Type B pancreatic cell (in vitro differentiated cells): ENCODE data around the gene FASTK. TPM values are rescaled to one million over a fixed set of nuclear protein-coding genes. Genes with fewer than 3 reads are reported as not detected.

Experiments used
- DNase-seq: peaks from one replicate; pipeline ENCODE4 v3.0.0; 2021; ENCODE audit warnings: mixed read lengths; ENCODE audit not compliant: unreplicated experiment; ENCODE audit errors: extremely low spot score
- H3K27ac Mint-ChIP-seq: 2 replicates; pipeline ENCODE4 v1.8.0; 2021; ENCODE audit warnings: mild to moderate bottlenecking, mixed read lengths
- H3K27me3 Mint-ChIP-seq: 2 replicates; pipeline ENCODE4 v1.8.0; 2021; ENCODE audit warnings: mixed read lengths
- H3K36me3 Mint-ChIP-seq: 2 replicates; pipeline ENCODE4 v1.8.0; 2021; ENCODE audit warnings: mixed read lengths
- H3K4me1 Mint-ChIP-seq: one replicate; pipeline ENCODE4 v1.8.0; 2021; ENCODE audit warnings: mixed read lengths; ENCODE audit not compliant: unreplicated experiment
- H3K4me3 Mint-ChIP-seq: 2 replicates; pipeline ENCODE4 v1.8.0; 2021; ENCODE audit warnings: mild to moderate bottlenecking, mixed read lengths
- H3K9me3 Mint-ChIP-seq: 2 replicates; pipeline ENCODE4 v1.8.0; 2021; ENCODE audit warnings: mixed read lengths
- total RNA-seq: library from RNA; stranded (reverse); gene quantifications from 2 replicates; pipeline ENCODE4 v1.2.1, GENCODE V29; 2021; ENCODE audit warnings: low replicate concordance
- TF ChIP-seq, protein P1 (sequence below): fragments of 200-600 bp; sonication (generic); conservative IDR thresholded peaks from 2 replicates; pipeline ENCODE4 v1.5.0; 2021; ENCODE audit warnings: antibody characterized with exemption, mild to moderate bottlenecking

The FASTK gene
- total RNA-seq, 1 donor from 2014 or later, result 100 TPM

GRCh38 chr7:151121380-151122170 is 41.0 kb upstream of the FASTK start:
- Mint-ChIP-seq H3K27me3 (peaks cover 3% of the 10 kb centered on the region), H3K9me3 (no peaks in the 10 kb centered on the region), H3K36me3 (peaks cover 12% of the 10 kb centered on the region), H3K27ac (no peak overlapping the region), H3K4me1 (peaks cover 11% of the 10 kb centered on the region), H3K4me3 (no peak overlapping the region)
- DNase-seq, result no peak
- TF ChIP-seq, protein P1, sequence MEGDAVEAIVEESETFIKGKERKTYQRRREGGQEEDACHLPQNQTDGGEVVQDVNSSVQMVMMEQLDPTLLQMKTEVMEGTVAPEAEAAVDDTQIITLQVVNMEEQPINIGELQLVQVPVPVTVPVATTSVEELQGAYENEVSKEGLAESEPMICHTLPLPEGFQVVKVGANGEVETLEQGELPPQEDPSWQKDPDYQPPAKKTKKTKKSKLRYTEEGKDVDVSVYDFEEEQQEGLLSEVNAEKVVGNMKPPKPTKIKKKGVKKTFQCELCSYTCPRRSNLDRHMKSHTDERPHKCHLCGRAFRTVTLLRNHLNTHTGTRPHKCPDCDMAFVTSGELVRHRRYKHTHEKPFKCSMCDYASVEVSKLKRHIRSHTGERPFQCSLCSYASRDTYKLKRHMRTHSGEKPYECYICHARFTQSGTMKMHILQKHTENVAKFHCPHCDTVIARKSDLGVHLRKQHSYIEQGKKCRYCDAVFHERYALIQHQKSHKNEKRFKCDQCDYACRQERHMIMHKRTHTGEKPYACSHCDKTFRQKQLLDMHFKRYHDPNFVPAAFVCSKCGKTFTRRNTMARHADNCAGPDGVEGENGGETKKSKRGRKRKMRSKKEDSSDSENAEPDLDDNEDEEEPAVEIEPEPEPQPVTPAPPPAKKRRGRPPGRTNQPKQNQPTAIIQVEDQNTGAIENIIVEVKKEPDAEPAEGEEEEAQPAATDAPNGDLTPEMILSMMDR, result no peak

DNA sequence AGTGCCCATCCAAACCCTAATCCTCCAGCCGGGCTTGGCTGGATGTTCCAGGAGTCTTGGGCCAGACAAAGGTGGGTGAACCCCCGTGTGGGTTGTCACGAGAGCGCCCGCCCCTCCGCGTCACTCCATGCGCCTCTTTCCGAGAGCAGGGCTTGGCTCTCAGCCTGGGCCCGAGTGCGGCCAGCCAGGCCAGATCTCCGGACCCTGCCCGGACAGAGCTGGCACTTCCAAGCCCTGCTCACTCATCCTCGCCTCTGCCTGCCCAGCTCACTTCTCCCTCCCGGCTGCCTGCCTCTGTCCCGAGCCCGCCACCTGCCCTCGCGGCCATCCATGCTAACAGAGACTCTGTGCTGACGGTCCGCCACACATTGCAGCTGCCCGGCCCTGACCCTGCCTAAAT is 40.3 kb upstream of the FASTK start:
- TF ChIP-seq, protein P1, result no peak
- Mint-ChIP-seq H3K9me3 (no peaks in the 10 kb centered on the region), H3K27me3 (peaks cover 3% of the 10 kb centered on the region), H3K27ac (no peak overlapping the region), H3K4me3 (no peak overlapping the region), H3K4me1 (peaks cover 12% of the 10 kb centered on the region), H3K36me3 (peaks cover 12% of the 10 kb centered on the region)
- no peak for DNase-seq

- peaks cover 15% of the 10 kb centered on the region for H3K4me1 Mint-ChIP-seq
- no peak overlapping the region for H3K27ac Mint-ChIP-seq
- TF ChIP-seq, protein P1, result no peak
- H3K36me3 Mint-ChIP-seq, result peaks cover 12% of the 10 kb centered on the region
- no peak overlapping the region for H3K4me3 Mint-ChIP-seq
- peaks cover 6% of the 10 kb centered on the region for H3K27me3 Mint-ChIP-seq
- no peak for DNase-seq
- H3K9me3 Mint-ChIP-seq, result no peaks in the 10 kb centered on the region
These were observed 39.3 kb upstream of the FASTK start for GRCh38 chr7:151119902-151120301.

DNA sequence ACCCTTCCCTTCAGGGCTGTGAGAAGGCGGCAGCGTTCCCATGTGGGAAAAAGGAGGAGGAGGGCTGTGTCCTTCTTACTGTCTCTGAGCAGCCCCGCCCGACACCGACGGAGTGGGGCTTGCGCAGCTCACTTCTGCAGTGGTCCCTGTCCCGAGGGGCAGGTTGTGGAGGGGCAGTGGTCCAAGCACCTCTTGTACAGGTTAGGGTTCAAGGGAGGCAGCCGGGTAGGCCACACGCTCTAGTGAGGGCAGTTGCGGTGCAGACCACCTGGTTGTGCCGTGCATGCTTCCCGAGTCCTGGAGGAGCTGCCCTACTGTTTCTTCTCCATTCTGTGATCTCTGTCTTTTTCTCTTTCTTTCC is 38.4 kb upstream of the FASTK start:
- H3K4me1 Mint-ChIP-seq, result peaks cover 8% of the 10 kb centered on the region
- H3K36me3 Mint-ChIP-seq, result peaks cover 10% of the 10 kb centered on the region
- DNase-seq, result no peak
- H3K27me3 Mint-ChIP-seq, result peaks cover 5% of the 10 kb centered on the region
- TF ChIP-seq, protein P1, result no peak
- peak overlapping the region; percentile 52 for H3K27ac Mint-ChIP-seq
- no peak overlapping the region for H3K4me3 Mint-ChIP-seq
- no peaks in the 10 kb centered on the region for H3K9me3 Mint-ChIP-seq

GRCh38 chr7:151118108-151119054 is 37.8 kb upstream of the FASTK start:
- peaks cover 9% of the 10 kb centered on the region for H3K4me1 Mint-ChIP-seq
- H3K27me3 Mint-ChIP-seq, result peaks cover 3% of the 10 kb centered on the region
- TF ChIP-seq, protein P1, result no peak
- no peak overlapping the region for H3K27ac Mint-ChIP-seq
- no peak overlapping the region for H3K4me3 Mint-ChIP-seq
- DNase-seq, result no peak
- peaks cover 7% of the 10 kb centered on the region for H3K36me3 Mint-ChIP-seq
- no peaks in the 10 kb centered on the region for H3K9me3 Mint-ChIP-seq
